H1 (cell line): ENCODE results near the gene KIFC1. TPM values are rescaled to one million over a fixed set of nuclear protein-coding genes. Genes with fewer than 3 reads are reported as not detected.

Source experiments
- CTCF ChIA-PET: fragments of 300-600 bp; sonication (Branson Sonifier 250); formaldehyde crosslinking; loops from one replicate; lab custom pipeline; 2021; ENCODE audit not compliant: partially characterized antibody; lab: Charles Lee
- POLR2A ChIA-PET: fragments of 300-600 bp; sonication (Branson Sonifier 250); formaldehyde crosslinking; loops from one replicate; lab custom pipeline; 2021; ENCODE audit warnings: inconsistent platforms; ENCODE audit not compliant: partially characterized antibody; lab: Charles Lee
- DNase-seq, 2 experiments: peaks; one replicate each; pipeline versions ENCODE4 v3.0.0 to v3.0.0-alpha.2; 2010 to 2022; ENCODE audit warnings: low spot score in 2 of 2, low read depth in 1 of 2, mixed read lengths in 1 of 2
- FAIRE-seq: peaks from 2 replicates; lab custom pipeline; 2011; peaks lifted over from hg19 to GRCh38; lab: Jason Lieb, UNC
- H2AFZ ChIP-seq: 2 replicates; pipeline ENCODE4 v1.8.1; 2012; ENCODE audit warnings: low read length, inconsistent platforms
- H2AK5ac ChIP-seq: 2 replicates; pipeline ENCODE4 v1.6.1; 2013; ENCODE audit warnings: low read depth, low read length
- H2BK120ac ChIP-seq: replicated peaks from 2 replicates; pipeline ENCODE3; 2013; ENCODE audit warnings: low read depth, low read length, inconsistent platforms
- H2BK12ac ChIP-seq: 2 replicates; pipeline ENCODE4 v1.6.1; 2013; ENCODE audit warnings: low read depth, low read length
- H2BK15ac ChIP-seq: 2 replicates; pipeline ENCODE4 v1.6.1; 2013; ENCODE audit warnings: low read length
- H2BK20ac ChIP-seq: 2 replicates; pipeline ENCODE4 v1.6.1; 2013; ENCODE audit warnings: low read length
- H2BK5ac ChIP-seq: 2 replicates; pipeline ENCODE4 v1.6.1; 2013; ENCODE audit warnings: low read depth, low read length
- H3K14ac ChIP-seq: 2 replicates; pipeline ENCODE4 v1.6.1; 2013; ENCODE audit warnings: inconsistent platforms; ENCODE audit not compliant: insufficient read length
- H3K18ac ChIP-seq: 2 replicates; pipeline ENCODE4 v1.6.1; 2013; ENCODE audit warnings: low read length; ENCODE audit errors: extremely low read depth
- H3K23ac ChIP-seq: 2 replicates; pipeline ENCODE4 v1.6.1; 2013; ENCODE audit warnings: inconsistent platforms; ENCODE audit not compliant: insufficient read length
- H3K23me2 ChIP-seq: 2 replicates; pipeline ENCODE4 v1.6.1; 2013; ENCODE audit warnings: low read depth, low read length
- H3K27ac ChIP-seq: 2 replicates; pipeline ENCODE4 v1.6.1; 2011; ENCODE audit warnings: low read depth, low read length, inconsistent platforms
- H3K27me3 ChIP-seq, 4 experiments: replicated peaks in 1 of 4; 1 replicate in 1 of 4; 2 replicates in 3 of 4; pipeline versions ENCODE4 v1.6.1 to v1.8.1; 2011 to 2013; ENCODE audit warnings: low read length in 3 of 4, mild to moderate bottlenecking in 3 of 4, inconsistent platforms in 2 of 4, mixed read lengths in 2 of 4, moderate library complexity in 1 of 4; ENCODE audit not compliant: control insufficient read depth in 3 of 4, insufficient read depth in 3 of 4; ENCODE audit errors: extremely low read depth in 1 of 4
- H3K36me3 ChIP-seq, 4 experiments: 2 replicates each; pipeline versions ENCODE4 v1.6.1 to v1.8.1; 2011 to 2013; ENCODE audit warnings: mild to moderate bottlenecking in 4 of 4, low read length in 3 of 4, moderate library complexity in 2 of 4, control low read depth in 1 of 4, inconsistent platforms in 1 of 4; ENCODE audit not compliant: insufficient read depth in 4 of 4, control insufficient read depth in 2 of 4
- H3K4ac ChIP-seq: replicated peaks from 2 replicates; pipeline ENCODE3; 2013; ENCODE audit warnings: low read length, low read depth, mixed read lengths, inconsistent platforms; ENCODE audit not compliant: insufficient read length
- H3K4me1 ChIP-seq, 4 experiments: replicated peaks in 1 of 4; 1 replicate in 1 of 4; 2 replicates in 3 of 4; pipeline versions ENCODE4 v1.6.1 to v1.8.1; 2011 to 2013; ENCODE audit warnings: low read length in 3 of 4, inconsistent platforms in 2 of 4, mixed read lengths in 1 of 4; ENCODE audit not compliant: insufficient read depth in 4 of 4, control insufficient read depth in 3 of 4
- H3K4me2 ChIP-seq, 2 experiments: 2 replicates each; pipeline versions ENCODE4 v1.6.1 to v1.8.1; 2011 to 2013; ENCODE audit warnings: low read depth in 2 of 2, low read length in 2 of 2, control low read depth in 1 of 2, inconsistent platforms in 1 of 2, mild to moderate bottlenecking in 1 of 2; ENCODE audit not compliant: insufficient read depth in 1 of 2
- H3K4me3 ChIP-seq, 4 experiments: fragments of 200-600, 300-600 bp in 1 of 4; sonication (generic), shearing (Covaris generic), sonication (Bioruptor Twin) in 1 of 4; 2 replicates each; pipeline versions ENCODE4 v1.5.1 to v1.8.1; 2011 to 2016; ENCODE audit warnings: low read length in 4 of 4, low read depth in 3 of 4, control low read depth in 2 of 4, inconsistent platforms in 2 of 4, mild to moderate bottlenecking in 2 of 4, mixed read lengths in 1 of 4, moderate library complexity in 1 of 4; ENCODE audit not compliant: insufficient read depth in 2 of 4; ENCODE audit errors: extremely low read depth in 1 of 4
- H3K56ac ChIP-seq: replicated peaks from 2 replicates; pipeline ENCODE3; 2013; ENCODE audit warnings: low read depth, mild to moderate bottlenecking, mixed read lengths, low read length, inconsistent platforms; ENCODE audit not compliant: insufficient read length
- H3K79me1 ChIP-seq: 2 replicates; pipeline ENCODE4 v1.6.1; 2013; ENCODE audit warnings: low read depth, low read length, control low read depth
- H3K79me2 ChIP-seq, 2 experiments: 2 replicates each; pipeline versions ENCODE4 v1.6.1 to v1.8.1; 2012 to 2013; ENCODE audit warnings: low read length in 2 of 2, mild to moderate bottlenecking in 2 of 2, inconsistent platforms in 1 of 2; ENCODE audit not compliant: insufficient read depth in 2 of 2, control insufficient read depth in 1 of 2
- H3K9ac ChIP-seq, 4 experiments: replicated peaks in 1 of 4; 1 replicate in 1 of 4; 2 replicates in 3 of 4; pipeline versions ENCODE4 v1.6.1 to v1.8.1; 2011 to 2013; ENCODE audit warnings: low read depth in 3 of 4, low read length in 3 of 4, control low read depth in 2 of 4, mild to moderate bottlenecking in 2 of 4, moderate library complexity in 2 of 4, inconsistent platforms in 1 of 4; ENCODE audit errors: extremely low read depth in 1 of 4
- H3K9me3 ChIP-seq, 2 experiments: 2 replicates each; pipeline versions ENCODE4 v1.6.1 to v1.8.1; 2012 to 2013; ENCODE audit warnings: mild to moderate bottlenecking in 2 of 2, moderate library complexity in 2 of 2, control low read depth in 1 of 2, inconsistent platforms in 1 of 2, low read depth in 1 of 2, low read length in 1 of 2, mixed read lengths in 1 of 2; ENCODE audit not compliant: insufficient read depth in 2 of 2
- H4K20me1 ChIP-seq, 2 experiments: replicated peaks in 1 of 2; 2 replicates each; pipeline versions ENCODE3 to v1.8.1; 2011 to 2013; ENCODE audit warnings: inconsistent platforms in 2 of 2, low read length in 2 of 2, mild to moderate bottlenecking in 1 of 2; ENCODE audit not compliant: insufficient read depth in 2 of 2, control insufficient read depth in 1 of 2
- H4K5ac ChIP-seq: 2 replicates; pipeline ENCODE4 v1.6.1; 2013; ENCODE audit warnings: low read length, low read depth, mixed read lengths, inconsistent platforms; ENCODE audit not compliant: insufficient read length
- H4K8ac ChIP-seq: 2 replicates; pipeline ENCODE4 v1.8.0; 2013; ENCODE audit warnings: mild to moderate bottlenecking, moderate library complexity, low read length, inconsistent platforms; ENCODE audit not compliant: insufficient read depth; ENCODE audit errors: extremely low read depth
- H4K91ac ChIP-seq: replicated peaks from 2 replicates; pipeline ENCODE3; 2013; ENCODE audit warnings: low read length, mixed read lengths, inconsistent platforms; ENCODE audit not compliant: insufficient read length
- ASH2L ChIP-seq: fragments of 200-600, 300-600 bp; sonication (generic); IDR thresholded peaks from one replicate; pipeline ENCODE4 v1.7.1; 2017; ENCODE audit warnings: low read length
- CBX8 ChIP-seq: fragments of 300-800, 300-1000 bp; sonication (generic); IDR thresholded peaks from 2 replicates; pipeline ENCODE4 v1.7.1; 2016; ENCODE audit warnings: low read depth, low read length, borderline replicate concordance
- EP300 ChIP-seq, 2 experiments: IDR thresholded peaks; 1 replicate in 1 of 2; 2 replicates in 1 of 2; pipeline ENCODE4 v1.6.1; 2011 to 2012; ENCODE audit warnings: low read depth in 2 of 2, low read length in 2 of 2, mild to moderate bottlenecking in 2 of 2, borderline replicate concordance in 1 of 2, inconsistent platforms in 1 of 2, moderate library complexity in 1 of 2
- GABPA ChIP-seq: IDR thresholded peaks from 2 replicates; pipeline ENCODE4 v1.6.1; 2011; ENCODE audit warnings: mild to moderate bottlenecking, low read length, moderate library complexity, borderline replicate concordance; ENCODE audit not compliant: insufficient read depth
- GTF2F1 ChIP-seq: IDR thresholded peaks from 2 replicates; pipeline ENCODE4 v1.6.1; 2012; ENCODE audit warnings: low read depth, low read length, improper control_type of control experiment, borderline replicate concordance
- HDAC6 ChIP-seq: IDR thresholded peaks from one replicate; pipeline ENCODE4 v1.7.1; 2012; ENCODE audit warnings: low read depth, mild to moderate bottlenecking, inconsistent platforms, low read length, moderate library complexity
- JUN ChIP-seq: IDR thresholded peaks from 2 replicates; pipeline ENCODE4 v1.6.1; 2011; ENCODE audit warnings: low read depth, mild to moderate bottlenecking, improper control_type of control experiment, low read length
- NANOG ChIP-seq: IDR thresholded peaks from 2 replicates; pipeline ENCODE4 v1.6.1; 2011; ENCODE audit warnings: low read length, low read depth, mild to moderate bottlenecking, inconsistent platforms; ENCODE audit not compliant: insufficient read depth, poor library complexity, severe bottlenecking
- NRF1 ChIP-seq: IDR thresholded peaks from 2 replicates; pipeline ENCODE4 v1.6.1; 2011; ENCODE audit warnings: mild to moderate bottlenecking, low read depth, low read length, improper control_type of control experiment
- PHF8 ChIP-seq: fragments of 200-600 bp; sonication (generic); conservative IDR thresholded peaks from 2 replicates; pipeline ENCODE4 v1.7.1; 2012; ENCODE audit warnings: low read depth, mild to moderate bottlenecking, inconsistent platforms, low read length, moderate library complexity
- POLR2A ChIP-seq, 2 experiments: IDR thresholded peaks; 1 replicate in 1 of 2; 2 replicates in 1 of 2; pipeline ENCODE4 v1.6.1; 2011; ENCODE audit warnings: low read depth in 2 of 2, low read length in 2 of 2, mild to moderate bottlenecking in 2 of 2; ENCODE audit errors: control extremely low read depth in 1 of 2
- POLR2AphosphoS5 ChIP-seq: IDR thresholded peaks from 2 replicates; pipeline ENCODE4 v1.6.1; 2011; ENCODE audit warnings: low read depth, low read length
- POU5F1 ChIP-seq: IDR thresholded peaks from 2 replicates; pipeline ENCODE4 v1.6.1; 2011; ENCODE audit warnings: low read depth, mild to moderate bottlenecking, low read length, moderate library complexity
- SIN3A ChIP-seq, 2 experiments: IDR thresholded peaks in 1 of 2; conservative IDR thresholded peaks in 1 of 2; 2 replicates each; pipeline ENCODE4 v1.6.1; 2011 to 2012; ENCODE audit warnings: low read length in 2 of 2, improper control_type of control experiment in 1 of 2, low read depth in 1 of 2, mild to moderate bottlenecking in 1 of 2
- SIRT6 ChIP-seq: IDR thresholded peaks from one replicate; pipeline ENCODE4 v1.7.1; 2012; ENCODE audit warnings: low read length, inconsistent platforms
- WGBS, 2 experiments: shearing (Covaris generic) in 1 of 2; methylation state at CpG; one replicate each; pipeline versions ENCODE4 v1.1.6 to v1.1.7; 2013 to 2015; ENCODE audit warnings: low lambda C conversion rate in 2 of 2, mixed read lengths in 2 of 2, inconsistent platforms in 1 of 2, low coverage in 1 of 2, missing lambda C conversion rate in 1 of 2; ENCODE audit not compliant: insufficient replicate concordance in 2 of 2, insufficient coverage in 1 of 2, insufficient read length in 1 of 2; ENCODE audit errors: extremely low coverage in 1 of 2, missing lambda C conversion rate in 1 of 2; 5-methylcytosine and 5-hydroxymethylcytosine counted together
- polyA plus RNA-seq, 7 experiments: library from polyadenylated mRNA; depleted of rRNA in 3 of 7; stranded (reverse) in 5 of 7; unstranded in 2 of 7; fragments of >200 nt in 5 of 7; fragments of 200-250 nt in 2 of 7; gene quantifications; 1 replicate in 5 of 7; 2 replicates in 1 of 7; 4 replicates in 1 of 7; pipeline versions ENCODE4 v1.2.1 to v1.2.3, GENCODE V29; 2011 to 2013; ENCODE audit warnings: missing spikeins in 2 of 7, mixed read lengths in 2 of 7
- total RNA-seq: library from RNA; stranded (reverse); fragmentation: NEBNext Ultra II Directional; extraction: Animal tissue kit (Norgen Biotek cat#: 25700); gene quantifications from 2 replicates; pipeline ENCODE4 v1.2.1, GENCODE V29; 2021

The KIFC1 gene
- total and polyA plus RNA-seq, 2 of the 8 experiments (the other 6 are each of a cell fraction or from before 2014, with no cell fraction given) = 46.6 to 64.3 TPM

DNA sequence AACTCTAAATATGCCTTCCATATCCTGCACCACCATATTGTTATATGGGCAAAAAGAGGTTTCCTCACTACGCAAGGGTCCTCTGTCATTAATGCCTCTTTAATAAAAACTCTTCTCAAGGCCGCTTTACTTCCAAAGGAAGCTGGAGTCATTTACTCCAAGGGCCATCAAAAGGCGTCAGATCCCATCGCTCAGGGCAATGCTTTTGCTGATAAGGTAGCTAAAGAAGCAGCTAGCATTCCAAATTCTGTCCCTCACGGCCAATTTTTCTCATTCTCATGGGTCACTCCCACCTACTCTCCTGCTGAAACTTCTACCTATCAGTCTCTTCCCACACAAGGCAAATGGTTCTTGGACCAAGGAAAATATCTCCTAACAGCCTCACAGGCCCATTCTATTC, 43.8 kb upstream of the KIFC1 start:
- H3K18ac ChIP-seq = no peak overlapping the region
- DNase-seq (no peak), FAIRE-seq (no peak)
- H3K23me2 ChIP-seq = no peaks in the 10 kb centered on the region
- H3K79me1 ChIP-seq = no peaks in the 10 kb centered on the region
- H3K23ac ChIP-seq = no peak overlapping the region
- H4K20me1 ChIP-seq = no peaks in the 10 kb centered on the region
- H4K91ac ChIP-seq = no peak overlapping the region
- no peaks in the 10 kb centered on the region for H3K79me2 ChIP-seq
- H2BK15ac ChIP-seq = no peak overlapping the region
- H3K36me3 ChIP-seq = no peaks in the 10 kb centered on the region
- H2AFZ ChIP-seq = no peak overlapping the region
- H3K14ac ChIP-seq = no peak overlapping the region
- CTCF ChIA-PET = interaction anchor here (0.9 to 1.4 kb wide), 3 partner anchors 9 to 68 kb away, joined by 3 to 4 read pairs (median 3); no protein-coding TSS in a partner anchor
- H3K9me3 ChIP-seq = no peaks in the 10 kb centered on the region
- H4K5ac ChIP-seq = no peak overlapping the region
- H3K27me3 ChIP-seq = no peaks in the 10 kb centered on the region
- H3K4me1 ChIP-seq = peaks cover 0 to 5% (median 2%) of the 10 kb centered on the region in 4 experiments; a peak in 2 of 7 replicates
- H3K4ac ChIP-seq = no peak overlapping the region
- 90% methylated on average over 5 of the region's 5 CpGs; no CpG with 5 or more reads in 1 of the 2 experiments for WGBS, 2 experiments
- H2AK5ac ChIP-seq = no peak overlapping the region
- POLR2A ChIA-PET = interaction anchor here (1.0 kb wide), 1 partner anchor 76 kb away, joined by 3 read pairs; the partner anchor contains the start of genes RPS18 and VPS52
- no peak overlapping the region for H3K9ac ChIP-seq
- no peak overlapping the region for H3K56ac ChIP-seq
- H2BK120ac ChIP-seq = no peak overlapping the region
- H2BK12ac ChIP-seq = no peak overlapping the region
- H2BK5ac ChIP-seq = no peak overlapping the region
- no peak overlapping the region for H4K8ac ChIP-seq
- no peak overlapping the region for H3K4me3 ChIP-seq
- no peak overlapping the region for H2BK20ac ChIP-seq
- H3K27ac ChIP-seq = no peak overlapping the region
- no peak overlapping the region for H3K4me2 ChIP-seq
- TF ChIP-seq GABPA = no peak
- no peak for TF ChIP-seq PHF8
- no peak for TF ChIP-seq POLR2A (IDR thresholded peaks at IDR 0.05; ENCODE audit: control extremely low read depth in 1 of 2, low read depth in 2 of 2, low read length in 2 of 2)
- TF ChIP-seq ASH2L = no peak
- no peak for TF ChIP-seq EP300 (IDR thresholded peaks at IDR 0.05; ENCODE audit: borderline replicate concordance in 1 of 2, low read depth in 2 of 2, low read length in 2 of 2)
- no peak for TF ChIP-seq HDAC6
- TF ChIP-seq POU5F1 = no peak
- TF ChIP-seq NANOG = no peak
- no peak for TF ChIP-seq SIRT6
- TF ChIP-seq GTF2F1 = no peak
- TF ChIP-seq CBX8 = no peak
- no peak for TF ChIP-seq NRF1
- no peak for TF ChIP-seq POLR2AphosphoS5
- no peak for TF ChIP-seq JUN
- no peak for TF ChIP-seq SIN3A (conservative IDR thresholded peaks at IDR 0.05 in 1 of 2, IDR thresholded peaks at IDR 0.05 in 1 of 2; ENCODE audit: low read depth in 1 of 2, low read length in 2 of 2)
